Cardiac septum (tissue), 1 donor: ENCODE measurements around the gene ZNF860. TPM values are rescaled to one million over a fixed set of nuclear protein-coding genes. Genes with fewer than 3 reads are reported as not detected.

Experiments used
- DNase-seq: peaks from one replicate; pipeline ENCODE4 v3.0.0-alpha.2; 2020; ENCODE audit warnings: low spot score
- intact Hi-C: fragments of 100-400 bp; cut with DNase I; formaldehyde crosslinking; loops from one replicate; pipeline ENCODE4 v1.14.0; 2022
- total RNA-seq: library from RNA; stranded (reverse); fragmentation: NEBNext Ultra II Directional; extraction: Animal tissue kit (Norgen Biotek cat#: 25700); gene quantifications from one replicate; pipeline ENCODE4 v1.2.1, GENCODE V29; 2021
- donor health status: DM: no; HTN: no; CAD: no.

Gene ZNF860
- total RNA-seq, 1 donor from 2014 or later = 0.16 TPM

DNA sequence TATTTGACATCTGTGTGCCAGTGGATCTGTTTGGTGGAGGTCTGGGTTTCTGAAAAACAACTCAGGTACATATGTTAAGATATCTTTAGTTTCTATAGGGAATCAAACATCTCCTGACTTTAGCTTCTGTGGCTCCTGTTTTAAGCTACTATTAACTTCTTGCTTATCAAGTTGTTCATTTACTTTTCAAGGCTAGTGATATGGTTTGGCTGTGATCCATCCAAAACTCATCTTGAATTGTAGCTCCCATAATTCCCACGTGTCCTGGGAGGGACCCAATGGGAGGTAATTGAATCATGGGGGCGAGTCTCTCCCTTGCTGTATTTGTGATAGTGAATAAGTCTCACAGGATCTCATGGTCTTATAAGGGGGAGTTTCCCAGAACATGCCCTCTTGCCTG is 41.4 kb downstream of the ZNF860 start:
- intact Hi-C loops = no loop called here
- no peak for DNase-seq

DNA sequence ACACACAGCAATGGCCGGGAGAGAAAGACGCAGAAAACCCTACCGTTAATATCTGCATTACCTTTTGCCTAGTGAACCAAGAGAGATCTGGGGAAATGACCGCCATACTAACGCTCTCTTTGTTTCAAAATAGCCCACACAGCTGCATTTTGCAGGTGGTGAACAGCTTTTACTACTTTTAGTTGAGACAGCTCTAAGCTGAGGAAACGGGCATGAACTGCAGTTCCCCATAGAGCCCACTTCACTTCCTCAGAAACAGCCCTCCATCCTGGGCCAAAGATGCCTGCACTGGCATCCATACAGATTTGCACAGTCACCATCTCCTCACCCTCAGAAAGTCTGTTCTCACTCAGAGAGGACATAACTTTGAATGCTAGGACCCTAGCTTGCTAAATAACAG is 45.0 kb downstream of the ZNF860 start:
- intact Hi-C loops = no loop called here
- DNase-seq = no peak

DNA sequence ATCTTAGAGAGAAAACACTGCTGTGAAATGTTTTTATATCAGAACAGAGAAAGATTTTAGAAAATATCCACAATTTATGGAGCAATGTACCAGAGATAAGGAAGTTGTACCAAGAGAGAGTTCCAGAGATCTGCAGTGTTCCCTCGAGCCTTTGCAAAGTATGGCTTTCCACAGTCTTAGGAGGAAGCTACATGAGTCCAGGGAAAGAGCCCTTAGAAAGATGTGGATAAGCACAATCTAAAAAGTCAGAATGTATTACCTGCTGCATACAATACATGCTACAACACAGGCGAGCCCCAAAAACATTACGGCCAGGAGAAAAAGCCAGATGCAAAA is 56.4 kb downstream of the ZNF860 start:
- intact Hi-C loops = no loop called here

DNA sequence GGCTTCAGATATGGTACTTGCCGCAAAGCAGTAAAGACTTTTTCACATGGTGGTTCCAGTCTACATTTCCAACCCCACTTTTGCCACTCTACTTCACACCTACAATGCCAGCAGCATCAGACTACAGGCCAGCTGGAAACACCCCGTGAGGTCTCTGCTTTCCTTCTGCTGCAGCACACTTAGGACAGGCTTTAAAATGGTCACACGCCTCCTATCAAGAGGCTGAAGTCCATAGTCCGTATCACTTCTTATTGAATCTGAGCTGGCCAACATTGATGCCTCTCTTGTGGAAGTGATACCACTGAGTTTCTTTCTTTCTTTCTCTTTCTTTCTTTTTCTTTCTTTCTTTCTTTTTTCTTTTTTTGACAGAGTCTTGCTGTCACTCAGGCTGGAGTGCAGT is 59.8 kb downstream of the ZNF860 start:
- intact Hi-C loops = no loop called here
- DNase-seq = no peak

More for the DNA sequence above, 56.4 kb downstream of the ZNF860 start:
- DNase-seq = no peak

Other genes starting within 250 kb of the ZNF860 start
- 5.8 TPM for gene OSBPL10, start 488 bp upstream of the ZNF860 start, total RNA-seq
- 161 TPM for gene GPD1L, start 124.9 kb downstream of the ZNF860 start, total RNA-seq